GM23338 (cell line): ENCODE measurements around the gene CDC14A. TPM values are rescaled to one million over a fixed set of nuclear protein-coding genes. Genes with fewer than 3 reads are reported as not detected.

Source experiments
- ATAC-seq: fragments of 200-7000 bp; cut with Tn5 transposase; 3 replicates; pipeline ENCODE4 v1.9.1; 2020
- DNase-seq: peaks from one replicate; pipeline ENCODE4 v3.0.0-alpha.2; 2015; ENCODE audit warnings: low spot score
- H2AFZ ChIP-seq: fragments of 200-600 bp; sonication (generic); 2 replicates; pipeline ENCODE4 v1.8.0; 2016; ENCODE audit warnings: antibody characterized with exemption, mild to moderate bottlenecking, moderate library complexity
- H3F3A ChIP-seq: fragments of 200-600 bp; sonication (generic); replicated peaks from 2 replicates; pipeline ENCODE4 v1.8.0; 2017; ENCODE audit warnings: antibody characterized with exemption, mixed run types, low read depth
- H3K27ac ChIP-seq: fragments of 200-600 bp; sonication (generic); 2 replicates; pipeline ENCODE4 v1.6.1; 2016; ENCODE audit warnings: low read depth
- H3K27me3 ChIP-seq: fragments of 200-600 bp; sonication (generic); 2 replicates; pipeline ENCODE4 v1.8.0; 2016; ENCODE audit warnings: mild to moderate bottlenecking, mixed run types, moderate library complexity; ENCODE audit not compliant: insufficient read depth
- H3K36me3 ChIP-seq: fragments of 200-600 bp; sonication (generic); 2 replicates; pipeline ENCODE4 v1.8.0; 2016; ENCODE audit warnings: mild to moderate bottlenecking; ENCODE audit not compliant: insufficient read depth
- H3K4me1 ChIP-seq: fragments of 200-600 bp; sonication (generic); 2 replicates; pipeline ENCODE4 v1.8.0; 2016; ENCODE audit warnings: mild to moderate bottlenecking, moderate library complexity; ENCODE audit not compliant: insufficient read depth
- H3K4me2 ChIP-seq: fragments of 200-600 bp; sonication (generic); 2 replicates; pipeline ENCODE4 v1.7.1; 2017; ENCODE audit warnings: mixed run types
- H3K4me3 ChIP-seq: fragments of 200-600 bp; sonication (generic); 2 replicates; pipeline ENCODE4 v1.6.1; 2016; ENCODE audit warnings: mixed run types
- H3K79me2 ChIP-seq: fragments of 200-600 bp; sonication (generic); replicated peaks from 2 replicates; pipeline ENCODE4 v1.8.0; 2017; ENCODE audit warnings: mild to moderate bottlenecking; ENCODE audit not compliant: insufficient read depth
- H3K9me2 ChIP-seq: fragments of 200-600 bp; sonication (generic); 2 replicates; pipeline ENCODE4 v1.8.0; 2017; ENCODE audit not compliant: insufficient read depth
- H4K20me1 ChIP-seq: fragments of 200-600 bp; sonication (generic); replicated peaks from 2 replicates; pipeline ENCODE4 v1.8.0; 2017; ENCODE audit warnings: mild to moderate bottlenecking; ENCODE audit not compliant: insufficient read depth
- H3K27ac Mint-ChIP-seq: 2 replicates; pipeline ENCODE4 v1.8.0; 2020; ENCODE audit warnings: inconsistent platforms, mild to moderate bottlenecking, moderate library complexity, mixed read lengths
- H3K27me3 Mint-ChIP-seq: 3 replicates; pipeline ENCODE4 v1.8.0; 2022; ENCODE audit warnings: low read depth, mild to moderate bottlenecking, moderate library complexity, mixed read lengths, inconsistent platforms; ENCODE audit not compliant: insufficient read depth, poor library complexity
- H3K36me3 Mint-ChIP-seq: 3 replicates; pipeline ENCODE4 v1.8.0; 2021; ENCODE audit warnings: low read depth, mild to moderate bottlenecking, inconsistent platforms, moderate library complexity, mixed read lengths
- H3K4me1 Mint-ChIP-seq: 3 replicates; pipeline ENCODE4 v1.8.0; 2020; ENCODE audit warnings: mild to moderate bottlenecking, inconsistent platforms, mixed read lengths
- H3K4me3 Mint-ChIP-seq: 3 replicates; pipeline ENCODE4 v1.8.0; 2021; ENCODE audit warnings: moderate library complexity, mild to moderate bottlenecking, inconsistent platforms, mixed read lengths
- H3K9me3 Mint-ChIP-seq: 3 replicates; pipeline ENCODE4 v1.8.0; 2020; ENCODE audit warnings: moderate library complexity, mild to moderate bottlenecking, inconsistent platforms, mixed read lengths
- CREB1 ChIP-seq: fragments of 250-450 bp; sonication (Bioruptor Pico); IDR thresholded peaks from 2 replicates; pipeline ENCODE4 v1.5.0; 2020; ENCODE audit warnings: low read depth, mild to moderate bottlenecking, moderate library complexity
- EZH2phosphoT487 ChIP-seq: fragments of 200-600 bp; sonication (generic); IDR thresholded peaks from one replicate; pipeline ENCODE4 v1.8.1; 2018; ENCODE audit warnings: antibody characterized with exemption; ENCODE audit not compliant: unreplicated experiment
- JUNB ChIP-seq: IDR thresholded peaks from one replicate; pipeline ENCODE4 v1.6.1; 2016; ENCODE audit warnings: antibody characterized with exemption; ENCODE audit not compliant: unreplicated experiment
- NANOG ChIP-seq: IDR thresholded peaks from 2 replicates; pipeline ENCODE4 v1.6.1; 2016; ENCODE audit warnings: antibody characterized with exemption, borderline replicate concordance
- POLR2AphosphoS5 ChIP-seq: IDR thresholded peaks from 2 replicates; pipeline ENCODE4 v1.6.1; 2016; ENCODE audit warnings: antibody characterized with exemption, low read depth
- STAT1 ChIP-seq: IDR thresholded peaks from one replicate; pipeline ENCODE4 v1.6.1; 2016; ENCODE audit warnings: antibody characterized with exemption; ENCODE audit not compliant: unreplicated experiment
- ZNF114 ChIP-seq: fragments of 250-450 bp; sonication (Bioruptor Pico); IDR thresholded peaks from 2 replicates; pipeline ENCODE4 v1.5.0; 2020; ENCODE audit warnings: mild to moderate bottlenecking, moderate library complexity
- ZNF331 ChIP-seq: fragments of 250-450 bp; sonication (Bioruptor Pico); IDR thresholded peaks from 2 replicates; pipeline ENCODE4 v1.5.0; 2020; ENCODE audit warnings: low read depth, mild to moderate bottlenecking, moderate library complexity
- polyA plus RNA-seq: library from polyadenylated mRNA; unstranded; fragments of >200 nt; fragmentation: Nextera tagmentation; extraction: Ambion mirVana; gene quantifications from 2 replicates; pipeline ENCODE4 v1.2.1, GENCODE V29; 2016
- total RNA-seq: library from RNA; depleted of rRNA; stranded (reverse); fragments of >200 nt; shearing (Covaris generic); gene quantifications from 2 replicates; pipeline ENCODE4 v1.2.3, GENCODE V29; 2014
- TF ChIP-seq, protein P1 (sequence below): IDR thresholded peaks from 2 replicates; pipeline ENCODE4 v1.6.1; 2016; ENCODE audit warnings: antibody characterized with exemption
- TF ChIP-seq, protein P2 (sequence below): IDR thresholded peaks from one replicate; pipeline ENCODE4 v1.6.1; 2018; ENCODE audit warnings: antibody characterized with exemption; ENCODE audit not compliant: unreplicated experiment
- TF ChIP-seq, protein P3 (sequence below), 2 experiments: fragments of 200-600 bp in 1 of 2; sonication (generic) in 1 of 2; conservative IDR thresholded peaks; 2 replicates each; pipeline versions ENCODE4 v1.5.1 to v1.6.1; 2016 to 2017; ENCODE audit warnings: antibody characterized with exemption in 2 of 2, low read depth in 2 of 2, mild to moderate bottlenecking in 2 of 2, moderate library complexity in 1 of 2

Gene CDC14A
- total and polyA plus RNA-seq, 2 experiments from 2014 or later = 11.1 to 20.8 TPM

DNA sequence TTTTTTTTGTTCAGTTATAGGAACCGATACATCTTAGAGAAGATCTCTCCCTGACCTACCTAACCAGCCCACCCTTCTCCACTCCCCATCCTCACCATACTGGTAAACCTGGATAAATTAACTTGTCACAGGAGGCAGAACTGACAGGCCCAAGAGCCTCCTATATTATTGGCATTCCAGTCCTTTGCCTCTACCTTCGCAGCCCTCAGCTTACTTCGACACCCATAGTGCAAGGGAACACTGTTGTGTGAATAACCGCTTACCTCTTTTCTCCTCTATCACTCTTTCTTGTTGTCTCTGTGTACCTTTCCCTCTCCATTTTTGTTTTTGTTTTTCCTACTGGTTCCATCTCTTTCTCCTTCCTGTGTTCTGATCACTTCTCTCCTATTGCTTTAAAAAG, 58.7 kb downstream of the CDC14A start:
- peaks cover 4% of the 10 kb centered on the region; the same call in 1 of the 3 replicates for H3K9me3 Mint-ChIP-seq
- Histone ChIP-seq H3K27me3 (no peaks in the 10 kb centered on the region), H3F3A (no peaks in the 10 kb centered on the region), H3K27ac (peak overlapping the region; percentile 81), H2AFZ (no peak overlapping the region), H3K36me3 (0 out of 2 replicates have a peak, but pooled peaks cover 2% of the 10 kb centered on the region), H3K79me2 (peaks cover 23% of the 10 kb centered on the region), H3K4me3 (no peak overlapping the region), H3K4me2 (peak overlapping the region; percentile 9; the same call in 1 of the 2 replicates), H3K9me2 (no peaks in the 10 kb centered on the region), H3K4me1 (peaks cover 12% of the 10 kb centered on the region), H4K20me1 (no peaks in the 10 kb centered on the region)
- peaks cover 18% of the 10 kb centered on the region for H3K4me1 Mint-ChIP-seq
- ATAC-seq = peak; percentile 72
- H3K27me3 Mint-ChIP-seq = peaks cover 4% of the 10 kb centered on the region
- H3K36me3 Mint-ChIP-seq = peaks cover 7% of the 10 kb centered on the region; the same call in 2 of the 3 replicates
- TF ChIP-seq ZNF331 (CRISPR knock-in tag) (no peak), POLR2AphosphoS5 (no peak), STAT1 (no peak)
- TF ChIP-seq, protein P1, sequence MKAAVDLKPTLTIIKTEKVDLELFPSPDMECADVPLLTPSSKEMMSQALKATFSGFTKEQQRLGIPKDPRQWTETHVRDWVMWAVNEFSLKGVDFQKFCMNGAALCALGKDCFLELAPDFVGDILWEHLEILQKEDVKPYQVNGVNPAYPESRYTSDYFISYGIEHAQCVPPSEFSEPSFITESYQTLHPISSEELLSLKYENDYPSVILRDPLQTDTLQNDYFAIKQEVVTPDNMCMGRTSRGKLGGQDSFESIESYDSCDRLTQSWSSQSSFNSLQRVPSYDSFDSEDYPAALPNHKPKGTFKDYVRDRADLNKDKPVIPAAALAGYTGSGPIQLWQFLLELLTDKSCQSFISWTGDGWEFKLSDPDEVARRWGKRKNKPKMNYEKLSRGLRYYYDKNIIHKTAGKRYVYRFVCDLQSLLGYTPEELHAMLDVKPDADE = no peak
- TF ChIP-seq, protein P2, sequence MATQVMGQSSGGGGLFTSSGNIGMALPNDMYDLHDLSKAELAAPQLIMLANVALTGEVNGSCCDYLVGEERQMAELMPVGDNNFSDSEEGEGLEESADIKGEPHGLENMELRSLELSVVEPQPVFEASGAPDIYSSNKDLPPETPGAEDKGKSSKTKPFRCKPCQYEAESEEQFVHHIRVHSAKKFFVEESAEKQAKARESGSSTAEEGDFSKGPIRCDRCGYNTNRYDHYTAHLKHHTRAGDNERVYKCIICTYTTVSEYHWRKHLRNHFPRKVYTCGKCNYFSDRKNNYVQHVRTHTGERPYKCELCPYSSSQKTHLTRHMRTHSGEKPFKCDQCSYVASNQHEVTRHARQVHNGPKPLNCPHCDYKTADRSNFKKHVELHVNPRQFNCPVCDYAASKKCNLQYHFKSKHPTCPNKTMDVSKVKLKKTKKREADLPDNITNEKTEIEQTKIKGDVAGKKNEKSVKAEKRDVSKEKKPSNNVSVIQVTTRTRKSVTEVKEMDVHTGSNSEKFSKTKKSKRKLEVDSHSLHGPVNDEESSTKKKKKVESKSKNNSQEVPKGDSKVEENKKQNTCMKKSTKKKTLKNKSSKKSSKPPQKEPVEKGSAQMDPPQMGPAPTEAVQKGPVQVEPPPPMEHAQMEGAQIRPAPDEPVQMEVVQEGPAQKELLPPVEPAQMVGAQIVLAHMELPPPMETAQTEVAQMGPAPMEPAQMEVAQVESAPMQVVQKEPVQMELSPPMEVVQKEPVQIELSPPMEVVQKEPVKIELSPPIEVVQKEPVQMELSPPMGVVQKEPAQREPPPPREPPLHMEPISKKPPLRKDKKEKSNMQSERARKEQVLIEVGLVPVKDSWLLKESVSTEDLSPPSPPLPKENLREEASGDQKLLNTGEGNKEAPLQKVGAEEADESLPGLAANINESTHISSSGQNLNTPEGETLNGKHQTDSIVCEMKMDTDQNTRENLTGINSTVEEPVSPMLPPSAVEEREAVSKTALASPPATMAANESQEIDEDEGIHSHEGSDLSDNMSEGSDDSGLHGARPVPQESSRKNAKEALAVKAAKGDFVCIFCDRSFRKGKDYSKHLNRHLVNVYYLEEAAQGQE = no peak
- no peak overlapping the region for H3K4me3 Mint-ChIP-seq
- H3K27ac Mint-ChIP-seq = peak overlapping the region; percentile 2
- no peak for DNase-seq

DNA sequence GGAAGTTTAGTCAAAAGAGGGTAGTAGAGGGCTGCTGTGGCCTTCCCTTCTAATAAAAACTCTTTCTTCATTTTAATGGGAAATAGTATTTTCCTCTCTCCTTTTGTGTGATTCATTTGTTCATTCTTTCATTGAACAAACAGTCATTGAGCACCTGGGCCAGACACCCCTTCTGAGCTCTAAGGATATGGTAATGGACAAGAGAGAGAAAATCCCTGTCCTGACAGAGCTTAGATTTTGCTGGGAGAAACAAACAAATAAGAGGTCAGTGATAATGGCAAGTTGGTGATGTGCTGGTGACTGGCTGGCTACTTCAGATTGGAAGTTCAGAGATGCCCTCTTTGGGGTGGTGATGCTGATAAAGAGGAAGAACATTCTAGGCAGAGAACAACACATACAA, 59.3 kb downstream of the CDC14A start:
- Mint-ChIP-seq H3K9me3 (peaks cover 4% of the 10 kb centered on the region; the same call in 1 of the 3 replicates), H3K36me3 (peaks cover 7% of the 10 kb centered on the region; the same call in 2 of the 3 replicates), H3K27me3 (peaks cover 4% of the 10 kb centered on the region), H3K4me1 (peaks cover 18% of the 10 kb centered on the region), H3K4me3 (no peak overlapping the region), H3K27ac (peak overlapping the region; percentile 12)
- Histone ChIP-seq H3F3A (no peaks in the 10 kb centered on the region), H3K27ac (peak overlapping the region; percentile 81), H3K79me2 (peaks cover 21% of the 10 kb centered on the region), H4K20me1 (no peaks in the 10 kb centered on the region), H3K4me2 (peak overlapping the region; percentile 9; the same call in 1 of the 2 replicates), H3K27me3 (no peaks in the 10 kb centered on the region), H2AFZ (no peak overlapping the region), H3K36me3 (0 out of 2 replicates have a peak, but pooled peaks cover 2% of the 10 kb centered on the region), H3K9me2 (no peaks in the 10 kb centered on the region), H3K4me1 (peaks cover 12% of the 10 kb centered on the region), H3K4me3 (no peak overlapping the region)
- ATAC-seq (peak; percentile 65), DNase-seq (no peak)
- TF ChIP-seq EZH2phosphoT487 = no peak
- no peak for TF ChIP-seq JUNB
- TF ChIP-seq, protein P1 = no peak
- no peak for TF ChIP-seq STAT1
- TF ChIP-seq, protein P3, sequence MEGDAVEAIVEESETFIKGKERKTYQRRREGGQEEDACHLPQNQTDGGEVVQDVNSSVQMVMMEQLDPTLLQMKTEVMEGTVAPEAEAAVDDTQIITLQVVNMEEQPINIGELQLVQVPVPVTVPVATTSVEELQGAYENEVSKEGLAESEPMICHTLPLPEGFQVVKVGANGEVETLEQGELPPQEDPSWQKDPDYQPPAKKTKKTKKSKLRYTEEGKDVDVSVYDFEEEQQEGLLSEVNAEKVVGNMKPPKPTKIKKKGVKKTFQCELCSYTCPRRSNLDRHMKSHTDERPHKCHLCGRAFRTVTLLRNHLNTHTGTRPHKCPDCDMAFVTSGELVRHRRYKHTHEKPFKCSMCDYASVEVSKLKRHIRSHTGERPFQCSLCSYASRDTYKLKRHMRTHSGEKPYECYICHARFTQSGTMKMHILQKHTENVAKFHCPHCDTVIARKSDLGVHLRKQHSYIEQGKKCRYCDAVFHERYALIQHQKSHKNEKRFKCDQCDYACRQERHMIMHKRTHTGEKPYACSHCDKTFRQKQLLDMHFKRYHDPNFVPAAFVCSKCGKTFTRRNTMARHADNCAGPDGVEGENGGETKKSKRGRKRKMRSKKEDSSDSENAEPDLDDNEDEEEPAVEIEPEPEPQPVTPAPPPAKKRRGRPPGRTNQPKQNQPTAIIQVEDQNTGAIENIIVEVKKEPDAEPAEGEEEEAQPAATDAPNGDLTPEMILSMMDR (conservative IDR thresholded peaks at IDR 0.05; ENCODE audit: low read depth in 2 of 2) = no peak
- TF ChIP-seq ZNF114 = no peak
- TF ChIP-seq NANOG = no peak
- TF ChIP-seq ZNF331 (CRISPR knock-in tag) = no peak
- no peak for TF ChIP-seq CREB1 (CRISPR knock-in tag)
- TF ChIP-seq POLR2AphosphoS5 = no peak
